ENCODE measurements around the gene SNX7.

- no peak for TF ChIP-seq CTCF (IDR thresholded peaks at IDR 0.05)
- no peak for TF ChIP-seq POLR2A (IDR thresholded peaks at IDR 0.05)
Observed at GRCh38 chr1:98723574-98723973, 62.1 kb downstream of the SNX7 start.

All from adrenal gland (tissue), 5 donors.